ENCODE data around the gene GP2. TPM values are rescaled to one million over a fixed set of nuclear protein-coding genes. Genes with fewer than 3 reads are reported as not detected.

GP2 gene
- total RNA-seq, 1 donor = not detected

DNA sequence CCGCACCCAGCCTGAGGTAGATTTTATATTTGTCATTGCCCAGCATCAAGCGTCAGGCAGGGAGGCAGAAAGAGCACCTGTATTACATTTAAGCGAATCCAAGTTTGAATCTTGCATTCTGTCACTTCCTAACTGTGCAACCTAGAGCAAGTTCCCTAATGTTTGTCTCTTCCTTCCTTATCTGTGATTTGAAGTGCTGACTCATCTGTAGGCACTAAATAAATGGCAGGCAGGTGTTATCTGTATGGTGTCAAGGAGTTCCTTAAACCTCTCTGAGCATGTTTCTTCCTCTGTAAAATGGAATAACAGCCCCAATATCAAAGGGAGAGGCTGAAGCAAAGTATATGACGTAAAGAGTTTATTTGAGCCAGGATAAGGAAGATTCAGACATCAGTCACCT is 24.3 kb downstream of the GP2 start:
- Histone ChIP-seq H3K9me3 (ENCODE audit: low read depth, low read length) (no peaks in the 10 kb centered on the region), H3K4me1 (ENCODE audit: insufficient read depth, low read length) (no peaks in the 10 kb centered on the region), H3K4me3 (ENCODE audit: low read length) (no peak overlapping the region), H3K27me3 (ENCODE audit: insufficient read depth, low read length) (no peaks in the 10 kb centered on the region)

GRCh38 chr16:20302389-20302788 is 24.9 kb downstream of the GP2 start:
- no peaks in the 10 kb centered on the region for H3K9me3 ChIP-seq (ENCODE audit: low read depth, low read length)
- H3K4me1 ChIP-seq (ENCODE audit: insufficient read depth, low read length) = no peaks in the 10 kb centered on the region
- no peak overlapping the region for H3K4me3 ChIP-seq (ENCODE audit: low read length)
- no peaks in the 10 kb centered on the region for H3K27me3 ChIP-seq (ENCODE audit: insufficient read depth, low read length)

- Histone ChIP-seq H3K4me1 (ENCODE audit: insufficient read depth, low read length) (no peaks in the 10 kb centered on the region), H3K27me3 (ENCODE audit: insufficient read depth, low read length) (no peaks in the 10 kb centered on the region), H3K4me3 (ENCODE audit: low read length) (no peak overlapping the region)
These were observed 25.5 kb downstream of the GP2 start for GRCh38 chr16:20301840-20302239.

DNA sequence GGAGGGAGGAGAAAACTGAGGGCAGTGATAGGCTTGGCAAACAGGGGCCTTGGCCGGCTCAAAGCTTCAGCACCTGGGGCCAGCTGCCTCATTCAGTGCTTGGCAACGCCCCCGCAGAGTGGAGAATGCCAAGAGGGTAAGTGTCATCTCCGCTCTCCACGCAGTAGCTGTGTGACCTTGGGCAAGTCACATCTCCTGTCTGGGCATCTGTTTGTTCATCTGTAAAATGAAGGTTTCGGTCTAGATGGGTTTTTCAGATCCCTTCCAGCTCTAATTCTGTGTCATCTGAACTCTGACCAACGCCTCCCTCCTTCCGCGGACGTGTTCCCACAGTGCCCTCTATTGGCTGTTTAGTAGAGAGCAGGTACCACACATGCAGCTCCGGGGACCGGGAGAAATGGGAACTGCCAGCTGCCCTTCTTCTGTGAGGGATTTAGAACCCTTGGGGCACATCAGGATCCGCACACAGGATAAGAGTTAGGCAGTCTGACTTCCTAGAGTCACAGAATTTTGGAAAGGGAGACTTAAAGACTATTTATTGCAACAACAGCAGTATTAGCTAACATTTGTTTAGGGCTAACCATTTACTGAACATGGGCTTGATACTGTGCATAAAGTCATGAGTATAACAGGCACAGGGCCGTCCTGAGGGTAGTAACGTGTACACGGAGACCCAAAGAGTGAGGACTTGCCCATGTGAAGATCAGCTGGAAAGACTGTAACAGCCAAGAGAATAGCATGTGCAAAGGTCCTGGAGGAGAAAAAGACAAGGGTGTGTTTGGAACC is 26.8 kb downstream of the GP2 start:
- no peaks in the 10 kb centered on the region for H3K9me3 ChIP-seq (ENCODE audit: low read depth, low read length)
- H3K4me1 ChIP-seq (ENCODE audit: insufficient read depth, low read length) = no peaks in the 10 kb centered on the region
- no peak overlapping the region for H3K4me3 ChIP-seq (ENCODE audit: low read length)
- no peaks in the 10 kb centered on the region for H3K27me3 ChIP-seq (ENCODE audit: insufficient read depth, low read length)

More at GRCh38 chr16:20301840-20302239, 25.5 kb downstream of the GP2 start:
- no peaks in the 10 kb centered on the region for H3K9me3 ChIP-seq (ENCODE audit: low read depth, low read length)

- H3K4me3 ChIP-seq (ENCODE audit: low read length) = no peak overlapping the region
- no peaks in the 10 kb centered on the region for H3K9me3 ChIP-seq (ENCODE audit: low read depth, low read length)
- no peaks in the 10 kb centered on the region for H3K27me3 ChIP-seq (ENCODE audit: insufficient read depth, low read length)
- no peaks in the 10 kb centered on the region for H3K4me1 ChIP-seq (ENCODE audit: insufficient read depth, low read length)
These were observed 28.9 kb downstream of the GP2 start for GRCh38 chr16:20298452-20298851.

- no peaks in the 10 kb centered on the region for H3K9me3 ChIP-seq (ENCODE audit: low read depth, low read length)
- no peaks in the 10 kb centered on the region for H3K27me3 ChIP-seq (ENCODE audit: insufficient read depth, low read length)
- H3K4me1 ChIP-seq (ENCODE audit: insufficient read depth, low read length) = no peaks in the 10 kb centered on the region
- no peak overlapping the region for H3K4me3 ChIP-seq (ENCODE audit: low read length)
These were observed 35.8 kb downstream of the GP2 start for GRCh38 chr16:20291208-20292206.

DNA sequence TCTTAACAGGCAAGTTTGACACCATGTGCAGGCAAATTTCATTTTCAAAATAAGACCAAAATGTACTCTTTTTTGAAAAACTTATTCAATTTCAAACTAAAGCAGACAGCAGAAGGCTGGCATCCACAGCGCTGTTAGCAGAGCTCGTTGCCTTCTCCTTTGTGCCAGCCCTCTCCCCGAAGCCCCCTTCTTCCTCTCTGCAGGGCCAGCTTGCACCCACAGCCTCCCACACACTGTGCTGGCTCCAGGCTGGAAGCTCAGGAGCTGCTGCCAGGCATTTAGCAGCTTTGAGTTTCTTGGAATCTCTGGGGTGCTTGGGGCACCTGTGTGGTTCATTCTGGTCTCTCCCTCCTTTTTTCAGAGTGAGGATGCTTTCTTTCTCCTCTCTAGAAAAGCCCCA is 37.7 kb downstream of the GP2 start:
- no peaks in the 10 kb centered on the region for H3K9me3 ChIP-seq (ENCODE audit: low read depth, low read length)
- H3K4me3 ChIP-seq (ENCODE audit: low read length) = no peak overlapping the region
- H3K27me3 ChIP-seq (ENCODE audit: insufficient read depth, low read length) = no peaks in the 10 kb centered on the region
- H3K4me1 ChIP-seq (ENCODE audit: insufficient read depth, low read length) = no peaks in the 10 kb centered on the region

GRCh38 chr16:20285993-20286499 is 41.3 kb downstream of the GP2 start:
- H3K9me3 ChIP-seq (ENCODE audit: low read depth, low read length) = no peaks in the 10 kb centered on the region
- no peaks in the 10 kb centered on the region for H3K27me3 ChIP-seq (ENCODE audit: insufficient read depth, low read length)
- H3K4me1 ChIP-seq (ENCODE audit: insufficient read depth, low read length) = no peaks in the 10 kb centered on the region
- no peak overlapping the region for H3K4me3 ChIP-seq (ENCODE audit: low read length)

DNA sequence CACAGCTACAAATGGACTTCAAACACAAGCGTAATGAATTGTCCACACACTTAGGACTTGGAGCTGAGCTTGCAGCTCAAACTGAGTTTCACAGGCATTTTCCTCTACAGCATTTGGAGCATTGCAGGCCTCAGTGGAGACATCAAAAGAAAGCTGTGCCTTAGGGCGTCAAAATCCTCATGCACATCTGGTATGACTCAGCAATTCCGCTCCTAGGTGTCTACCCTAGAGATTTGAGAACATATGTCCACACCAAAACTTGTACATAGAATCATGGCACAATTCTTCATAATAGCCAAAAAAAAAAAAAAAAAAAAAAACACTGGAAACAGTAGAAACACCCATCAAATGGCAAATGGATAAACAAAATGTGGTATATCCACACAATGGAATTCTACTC is 47.1 kb downstream of the GP2 start:
- H3K27me3 ChIP-seq (ENCODE audit: insufficient read depth, low read length) = no peaks in the 10 kb centered on the region
- H3K4me1 ChIP-seq (ENCODE audit: insufficient read depth, low read length) = no peaks in the 10 kb centered on the region
- H3K9me3 ChIP-seq (ENCODE audit: low read depth, low read length) = no peaks in the 10 kb centered on the region
- H3K4me3 ChIP-seq (ENCODE audit: low read length) = no peak overlapping the region

DNA sequence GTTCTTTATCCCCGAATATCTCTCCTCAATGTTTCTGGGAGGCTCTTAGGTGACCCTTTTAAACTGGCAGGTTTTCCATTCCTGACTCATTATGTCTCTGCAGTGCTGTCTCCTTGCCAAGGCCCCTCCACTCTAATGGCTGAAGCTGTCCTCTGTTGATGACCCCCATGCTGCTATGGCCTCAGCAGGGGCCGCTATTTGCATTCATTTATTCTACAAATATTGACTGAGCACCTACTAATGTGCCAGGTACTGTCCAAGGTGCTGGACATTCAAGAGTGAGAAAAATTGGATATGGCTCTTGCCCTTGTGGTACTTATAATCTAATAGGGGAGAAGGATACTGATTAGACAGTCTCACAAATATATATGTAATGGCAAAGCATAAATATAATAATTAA is 55.4 kb downstream of the GP2 start:
- Histone ChIP-seq H3K4me1 (ENCODE audit: insufficient read depth, low read length) (no peaks in the 10 kb centered on the region), H3K9me3 (ENCODE audit: low read depth, low read length) (no peaks in the 10 kb centered on the region)

GRCh38 chr16:20268409-20268808 is 58.9 kb downstream of the GP2 start:
- H3K4me3 ChIP-seq (ENCODE audit: low read length) = no peak overlapping the region
- no peaks in the 10 kb centered on the region for H3K9me3 ChIP-seq (ENCODE audit: low read depth, low read length)
- no peaks in the 10 kb centered on the region for H3K27me3 ChIP-seq (ENCODE audit: insufficient read depth, low read length)
- H3K4me1 ChIP-seq (ENCODE audit: insufficient read depth, low read length) = no peaks in the 10 kb centered on the region

More for the DNA sequence above, 55.4 kb downstream of the GP2 start:
- Histone ChIP-seq H3K27me3 (ENCODE audit: insufficient read depth, low read length) (no peaks in the 10 kb centered on the region), H3K4me3 (ENCODE audit: low read length) (no peak overlapping the region)

GRCh38 chr16:20265019-20265418 is 62.3 kb downstream of the GP2 start:
- no peak overlapping the region for H3K4me3 ChIP-seq (ENCODE audit: low read length)
- no peaks in the 10 kb centered on the region for H3K27me3 ChIP-seq (ENCODE audit: insufficient read depth, low read length)
- no peaks in the 10 kb centered on the region for H3K9me3 ChIP-seq (ENCODE audit: low read depth, low read length)
- no peaks in the 10 kb centered on the region for H3K4me1 ChIP-seq (ENCODE audit: insufficient read depth, low read length)

DNA sequence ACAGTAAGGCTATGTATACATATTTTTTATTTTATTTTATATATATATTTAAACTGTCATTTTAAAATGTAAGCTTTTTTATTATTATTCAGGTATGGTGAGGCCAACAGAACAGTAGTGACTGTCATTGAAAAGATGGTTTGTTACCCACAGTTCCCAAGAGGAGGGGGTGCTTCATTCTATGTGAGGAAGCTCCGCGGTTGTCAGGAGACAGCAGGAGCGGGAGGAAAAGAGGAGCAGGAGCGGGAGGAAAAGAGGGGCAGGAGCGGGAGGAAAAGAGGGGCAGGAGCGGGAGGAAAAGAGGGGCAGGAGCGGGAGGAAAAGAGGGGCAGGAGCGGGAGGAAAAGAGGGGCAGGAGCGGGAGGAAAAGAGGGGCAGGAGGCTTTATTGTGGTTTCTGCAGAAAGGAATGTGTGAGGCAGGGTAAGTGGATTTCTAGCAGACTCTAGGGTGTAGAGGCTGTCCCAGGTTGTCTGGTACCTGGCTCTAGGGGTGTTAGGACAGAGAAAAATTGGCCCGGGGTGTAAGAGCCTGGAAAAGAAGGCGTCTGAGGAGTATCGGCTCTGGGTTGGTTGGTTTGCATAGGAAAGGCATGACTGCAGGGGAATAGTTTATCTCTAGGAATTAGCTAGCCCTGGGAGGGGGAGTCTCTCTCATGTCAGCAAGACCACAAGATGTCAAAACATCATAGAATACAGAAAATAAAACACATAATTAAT is 64.0 kb downstream of the GP2 start:
- no peak overlapping the region for H3K4me3 ChIP-seq (ENCODE audit: low read length)

DNA sequence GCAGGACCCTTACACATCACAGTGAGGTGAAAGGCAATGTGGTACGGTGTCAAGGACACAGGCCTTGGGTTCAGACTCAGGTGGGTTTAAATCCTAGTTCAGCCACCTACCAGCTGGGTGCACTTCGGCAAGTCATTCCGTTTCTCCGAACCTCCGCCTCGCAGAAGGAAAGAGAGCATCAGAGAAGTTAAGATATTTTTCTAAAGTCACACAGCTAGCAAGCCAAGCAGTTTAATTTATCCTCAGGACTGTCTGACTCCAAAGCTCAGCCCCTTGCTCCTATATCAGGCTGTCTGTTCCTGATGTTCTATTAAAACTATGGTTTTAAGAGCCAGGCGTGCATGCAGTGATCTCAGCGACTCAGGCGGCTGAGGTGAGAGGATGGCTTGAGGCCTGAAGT is 65.1 kb downstream of the GP2 start:
- Histone ChIP-seq H3K4me3 (ENCODE audit: low read length) (no peak overlapping the region), H3K9me3 (ENCODE audit: low read depth, low read length) (no peaks in the 10 kb centered on the region), H3K4me1 (ENCODE audit: insufficient read depth, low read length) (no peaks in the 10 kb centered on the region), H3K27me3 (ENCODE audit: insufficient read depth, low read length) (no peaks in the 10 kb centered on the region)

More for the DNA sequence above, 64.0 kb downstream of the GP2 start:
- no peaks in the 10 kb centered on the region for H3K4me1 ChIP-seq (ENCODE audit: insufficient read depth, low read length)
- H3K9me3 ChIP-seq (ENCODE audit: low read depth, low read length) = no peaks in the 10 kb centered on the region
- no peaks in the 10 kb centered on the region for H3K27me3 ChIP-seq (ENCODE audit: insufficient read depth, low read length)

All from mononuclear cell (primary cell).